ENCODE results near the gene NOTCH1.

GRCh38 chr9:136553581-136553980 is 7.7 kb upstream of the NOTCH1 start:
- TF ChIP-seq CTCF (conservative IDR thresholded peaks at IDR 0.05) (no peak), EZH2 (IDR thresholded peaks at IDR 0.05; ENCODE audit: low read depth) (no peak)
